Mesendoderm (in vitro differentiated cells): Measurements from ENCODE around the gene ZNF792.
"Not testable (repeated sequence)": the region's sequence is repeated elsewhere in the genome, so short reads cannot be mapped to it uniquely, and the experiment has no call there.

Experiments
- DNase-seq: peaks from one replicate; pipeline ENCODE4 v3.0.0; 2013
- H2AK5ac ChIP-seq: 2 replicates; pipeline ENCODE4 v1.6.1; 2013; ENCODE audit warnings: low read length, inconsistent platforms
- H2BK120ac ChIP-seq: 2 replicates; pipeline ENCODE4 v1.6.1; 2013; ENCODE audit warnings: low read depth, mild to moderate bottlenecking, low read length, moderate library complexity, mixed read lengths
- H2BK15ac ChIP-seq: replicated peaks from 2 replicates; pipeline ENCODE4 v1.6.1; 2013; ENCODE audit warnings: low read depth, mild to moderate bottlenecking, moderate library complexity
- H2BK5ac ChIP-seq: 2 replicates; pipeline ENCODE4 v1.6.1; 2013; ENCODE audit warnings: low read length, inconsistent platforms
- H3K18ac ChIP-seq: 2 replicates; pipeline ENCODE4 v1.6.1; 2013; ENCODE audit warnings: mild to moderate bottlenecking, low read length, mixed read lengths
- H3K23ac ChIP-seq: one replicate; pipeline ENCODE4 v1.6.1; 2013; ENCODE audit warnings: low read length
- H3K27ac ChIP-seq: 2 replicates; pipeline ENCODE4 v1.5.1; 2013; ENCODE audit warnings: low read depth, mild to moderate bottlenecking, inconsistent platforms, low read length, moderate library complexity
- H3K27me3 ChIP-seq: 2 replicates; pipeline ENCODE4 v1.6.1; 2013; ENCODE audit warnings: low read length, control low read depth, mild to moderate bottlenecking, inconsistent platforms; ENCODE audit not compliant: insufficient read depth, poor library complexity
- H3K36me3 ChIP-seq: 2 replicates; pipeline ENCODE4 v1.6.1; 2013; ENCODE audit warnings: low read length, inconsistent platforms; ENCODE audit not compliant: control insufficient read depth, insufficient read depth
- H3K4ac ChIP-seq: one replicate; pipeline ENCODE4 v1.6.1; 2013; ENCODE audit warnings: low read depth, mild to moderate bottlenecking, low read length, moderate library complexity
- H3K4me1 ChIP-seq: 2 replicates; pipeline ENCODE4 v1.6.1; 2013; ENCODE audit warnings: low read depth, low read length, inconsistent platforms; ENCODE audit not compliant: control insufficient read depth
- H3K4me2 ChIP-seq: 2 replicates; pipeline ENCODE4 v1.6.1; 2013; ENCODE audit warnings: low read length
- H3K4me3 ChIP-seq: 2 replicates; pipeline ENCODE4 v1.5.1; 2013; ENCODE audit warnings: mild to moderate bottlenecking, low read length
- H3K56ac ChIP-seq: one replicate; pipeline ENCODE4 v1.6.1; 2013; ENCODE audit warnings: low read length
- H3K79me1 ChIP-seq: 2 replicates; pipeline ENCODE4 v1.6.1; 2013; ENCODE audit warnings: low read length, inconsistent platforms
- H3K79me2 ChIP-seq: 2 replicates; pipeline ENCODE4 v1.6.1; 2013; ENCODE audit warnings: mild to moderate bottlenecking, low read length; ENCODE audit not compliant: control insufficient read depth, insufficient read depth
- H3K9ac ChIP-seq: 2 replicates; pipeline ENCODE4 v1.6.1; 2013; ENCODE audit warnings: low read length, inconsistent platforms
- H4K5ac ChIP-seq: one replicate; pipeline ENCODE4 v1.6.1; 2013; ENCODE audit warnings: low read length
- H4K8ac ChIP-seq: one replicate; pipeline ENCODE4 v1.6.1; 2013; ENCODE audit warnings: low read depth, mild to moderate bottlenecking, control low read depth, low read length, moderate library complexity
- WGBS: extraction: QIAGEN DNeasy Blood & Tissue Kit; methylation state at CpG from one replicate; pipeline ENCODE4 v1.1.7; 2013; ENCODE audit warnings: low lambda C conversion rate, missing lambda C conversion rate; ENCODE audit not compliant: insufficient coverage; ENCODE audit errors: extremely low coverage; 5-methylcytosine and 5-hydroxymethylcytosine counted together

Gene ZNF792

GRCh38 chr19:35000338-35000646 is 36.3 kb upstream of the ZNF792 start:
- no peak overlapping the region for H2AK5ac ChIP-seq
- H3K27ac ChIP-seq, result peak overlapping the region; percentile 71

GRCh38 chr19:34999498-35000337 is 35.7 kb upstream of the ZNF792 start, which contains the start of gene GRAMD1A:
GRAMD1A (plus strand) TSS chr19:35000323; CDS start chr19:35000479, 156 bp downstream.
- Histone ChIP-seq H2BK15ac (no peak within 1 kb of the TSS), H4K8ac (peak within 1 kb of the TSS; percentile 77), H4K5ac (no peak within 1 kb of the TSS), H2BK120ac (peak within 1 kb of the TSS; percentile 56), H3K79me1 (peaks cover 18% of the 10 kb centered on the region), H3K23ac (peak within 1 kb of the TSS; percentile 90), H3K56ac (peak within 1 kb of the TSS; percentile 98), H2AK5ac (peak within 1 kb of the TSS; percentile 95), H3K27me3 (no peaks in the 10 kb centered on the region), H3K27ac (peak within 1 kb of the TSS; percentile 98), H3K36me3 (peaks cover 3% of the 10 kb centered on the region), H3K4me2 (peak within 1 kb of the TSS; percentile 99), H3K4ac (peak within 1 kb of the TSS; percentile 98), H3K4me3 (peak within 1 kb of the TSS; percentile 96), H3K79me2 (peaks cover 39% of the 10 kb centered on the region), H3K4me1 (peaks cover 9% of the 10 kb centered on the region), H2BK5ac (peak within 1 kb of the TSS; percentile 84), H3K9ac (peak within 1 kb of the TSS; percentile 99), H3K18ac (peak within 1 kb of the TSS; percentile 95)
- WGBS, result no CpG with 5 or more reads among the region's 45 CpGs
- DNase-seq, result peak; percentile 92

More at GRCh38 chr19:35000338-35000646, 36.3 kb upstream of the ZNF792 start:
- H3K4me3 ChIP-seq, result peak overlapping the region; percentile 34
- H3K79me2 ChIP-seq, result peaks cover 43% of the 10 kb centered on the region
- no peak overlapping the region for H3K23ac ChIP-seq
- peaks cover 3% of the 10 kb centered on the region for H3K36me3 ChIP-seq
- no CpG with 5 or more reads among the region's 37 CpGs for WGBS
- no peak overlapping the region for H3K4me2 ChIP-seq
- peak overlapping the region; percentile 95 for H3K18ac ChIP-seq
- peaks cover 9% of the 10 kb centered on the region for H3K4me1 ChIP-seq
- peak overlapping the region; percentile 98 for H3K56ac ChIP-seq
- H3K9ac ChIP-seq, result peak overlapping the region; percentile 84
- H3K79me1 ChIP-seq, result peaks cover 20% of the 10 kb centered on the region
- H2BK5ac ChIP-seq, result no peak overlapping the region
- H3K27me3 ChIP-seq, result no peaks in the 10 kb centered on the region
- peak overlapping the region; percentile 30 for H4K8ac ChIP-seq
- peak overlapping the region; percentile 98 for H3K4ac ChIP-seq
- no peak for DNase-seq
- no peak overlapping the region for H2BK15ac ChIP-seq
- no peak overlapping the region for H4K5ac ChIP-seq
- H2BK120ac ChIP-seq, result peak overlapping the region; percentile 56

GRCh38 chr19:34998777-34999497 is 34.9 kb upstream of the ZNF792 start:
- peak overlapping the region; percentile 60 for H3K4me3 ChIP-seq
- peak overlapping the region; percentile 96 for H3K56ac ChIP-seq
- H3K27ac ChIP-seq, result peak overlapping the region; percentile 98
- H3K18ac ChIP-seq, result peak overlapping the region; percentile 82
- peaks cover 3% of the 10 kb centered on the region for H3K36me3 ChIP-seq
- DNase-seq, result no peak
- H3K23ac ChIP-seq, result peak overlapping the region; percentile 90
- peaks cover 9% of the 10 kb centered on the region for H3K4me1 ChIP-seq
- H2BK5ac ChIP-seq, result no peak overlapping the region
- H3K4ac ChIP-seq, result no peak overlapping the region
- H4K5ac ChIP-seq, result no peak overlapping the region
- H3K27me3 ChIP-seq, result no peaks in the 10 kb centered on the region
- H2BK15ac ChIP-seq, result no peak overlapping the region
- no peak overlapping the region for H2BK120ac ChIP-seq
- H2AK5ac ChIP-seq, result peak overlapping the region; percentile 86
- peak overlapping the region; percentile 99 for H3K4me2 ChIP-seq
- no peak overlapping the region for H4K8ac ChIP-seq
- WGBS, result no CpG with 5 or more reads among the region's 13 CpGs
- peaks cover 32% of the 10 kb centered on the region for H3K79me2 ChIP-seq
- H3K9ac ChIP-seq, result peak overlapping the region; percentile 92
- H3K79me1 ChIP-seq, result peaks cover 12% of the 10 kb centered on the region

GRCh38 chr19:34998224-34998623 is 34.2 kb upstream of the ZNF792 start:
- H3K27ac ChIP-seq, DNase-seq, H2BK5ac ChIP-seq, H2BK120ac ChIP-seq, H3K4me1 ChIP-seq, H3K27me3 ChIP-seq, H2AK5ac ChIP-seq, H3K56ac ChIP-seq, H3K23ac ChIP-seq, H2BK15ac ChIP-seq, H3K36me3 ChIP-seq, H4K8ac ChIP-seq, H3K4me2 ChIP-seq, H3K4ac ChIP-seq, H3K79me1 ChIP-seq, H4K5ac ChIP-seq, H3K4me3 ChIP-seq, H3K9ac ChIP-seq, H3K18ac ChIP-seq: not testable (repeated sequence)
- peaks cover 25% of the 10 kb centered on the region for H3K79me2 ChIP-seq
- no CpG with 5 or more reads among the region's 7 CpGs for WGBS

- Histone ChIP-seq H3K18ac (no peak overlapping the region), H2BK15ac (no peak overlapping the region), H3K4ac (no peak overlapping the region), H3K36me3 (no peaks in the 10 kb centered on the region), H4K5ac (no peak overlapping the region), H3K27ac (no peak overlapping the region), H3K23ac (no peak overlapping the region), H3K9ac (peak overlapping the region; percentile 42), H3K56ac (peak overlapping the region; percentile 30), H3K4me1 (peaks cover 7% of the 10 kb centered on the region), H3K79me2 (peaks cover 16% of the 10 kb centered on the region), H2BK5ac (no peak overlapping the region), H3K79me1 (peaks cover 6% of the 10 kb centered on the region), H3K4me2 (no peak overlapping the region), H4K8ac (no peak overlapping the region), H3K4me3 (no peak overlapping the region), H3K27me3 (no peaks in the 10 kb centered on the region), H2AK5ac (no peak overlapping the region), H2BK120ac (no peak overlapping the region)
- no peak for DNase-seq
- WGBS, result no CpG with 5 or more reads among the region's 8 CpGs
These were observed 33.1 kb upstream of the ZNF792 start for GRCh38 chr19:34997071-34997617.
